Smooth muscle cell (in vitro differentiated cells): ENCODE measurements around the gene GAL3ST2. TPM values are rescaled to one million over a fixed set of nuclear protein-coding genes. Genes with fewer than 3 reads are reported as not detected.

Experiments
- DNase-seq: peaks from one replicate; lab custom pipeline; 2025; ENCODE audit not compliant: unreplicated experiment; lab: John Stamatoyannopoulos, UW
- H2AFZ ChIP-seq: fragments of 200-600 bp; sonication (generic); 2 replicates; pipeline ENCODE4 v1.6.0; 2016; ENCODE audit warnings: antibody characterized with exemption, low read depth, mild to moderate bottlenecking
- H3F3A ChIP-seq: fragments of 200-600 bp; sonication (generic); 2 replicates; pipeline ENCODE4 v1.6.0; 2017; ENCODE audit warnings: antibody characterized with exemption, low read depth
- H3K27ac ChIP-seq: fragments of 200-600 bp; sonication (generic); 2 replicates; pipeline ENCODE4 v1.5.1; 2016; ENCODE audit warnings: low read depth, mild to moderate bottlenecking
- H3K27me3 ChIP-seq: fragments of 200-600 bp; sonication (generic); 2 replicates; pipeline ENCODE4 v1.6.1; 2016; ENCODE audit warnings: low read depth, mild to moderate bottlenecking
- H3K36me3 ChIP-seq: fragments of 200-600 bp; sonication (generic); 2 replicates; pipeline ENCODE4 v1.5.1; 2016; ENCODE audit warnings: low read depth
- H3K4me1 ChIP-seq: fragments of 200-600 bp; sonication (generic); 2 replicates; pipeline ENCODE4 v1.5.1; 2016; ENCODE audit warnings: low read depth
- H3K4me2 ChIP-seq: fragments of 200-600 bp; sonication (generic); 2 replicates; pipeline ENCODE4 v1.6.0; 2016; ENCODE audit warnings: mild to moderate bottlenecking
- H3K4me3 ChIP-seq: fragments of 200-600 bp; sonication (generic); 2 replicates; pipeline ENCODE4 v1.5.1; 2016; ENCODE audit warnings: mild to moderate bottlenecking
- H3K79me2 ChIP-seq: fragments of 200-600 bp; sonication (generic); 2 replicates; pipeline ENCODE4 v1.6.0; 2016; ENCODE audit warnings: low read depth, mild to moderate bottlenecking
- H3K9ac ChIP-seq: fragments of 200-600 bp; sonication (generic); 2 replicates; pipeline ENCODE4 v1.6.0; 2016; ENCODE audit warnings: low read depth
- H3K9me3 ChIP-seq: fragments of 200-600 bp; sonication (generic); replicated peaks from 2 replicates; pipeline ENCODE4 v1.5.1; 2016; ENCODE audit warnings: low read depth
- H4K20me1 ChIP-seq: fragments of 200-600 bp; sonication (generic); 2 replicates; pipeline ENCODE4 v1.6.0; 2016; ENCODE audit warnings: low read depth
- CTCF ChIP-seq: fragments of 200-600 bp; sonication (generic); IDR thresholded peaks from 2 replicates; pipeline ENCODE4 v1.5.1; 2017; ENCODE audit warnings: borderline replicate concordance, mild to moderate bottlenecking, antibody characterized with exemption; ENCODE audit not compliant: insufficient read depth, poor library complexity, severe bottlenecking
- WGBS: methylation state at CpG from one replicate; pipeline ENCODE4 v1.1.7; 2016; ENCODE audit warnings: low lambda C conversion rate; 5-methylcytosine and 5-hydroxymethylcytosine counted together
- polyA plus RNA-seq: library from polyadenylated mRNA; unstranded; fragments of >200 nt; fragmentation: Nextera tagmentation; extraction: Ambion mirVana; gene quantifications from 2 replicates; pipeline ENCODE4 v1.2.1, GENCODE V29; 2016
- total RNA-seq: library from RNA; depleted of rRNA; stranded (reverse); fragments of >200 nt; gene quantifications from 2 replicates; pipeline ENCODE4 v1.2.3, GENCODE V29; 2014

The GAL3ST2 gene
- total and polyA plus RNA-seq, 2 experiments from 2014 or later: 0.34 TPM; not detected in 1

- Histone ChIP-seq H3K79me2 (no peaks in the 10 kb centered on the region), H3K9ac (no peak overlapping the region), H3K36me3 (no peaks in the 10 kb centered on the region), H3K4me2 (no peak overlapping the region), H3K4me1 (no peaks in the 10 kb centered on the region), H3K27me3 (peaks cover 6% of the 10 kb centered on the region), H3K4me3 (no peak overlapping the region), H2AFZ (no peak overlapping the region), H3K9me3 (no peaks in the 10 kb centered on the region), H3K27ac (no peak overlapping the region), H4K20me1 (no peaks in the 10 kb centered on the region), H3F3A (peaks cover 4% of the 10 kb centered on the region)
- TF ChIP-seq CTCF: no peak
- no peak for DNase-seq
- WGBS: 76% methylated on average over 13 of the region's 13 CpGs
Observed at GRCh38 chr2:241837197-241837965, 60.8 kb downstream of the GAL3ST2 start.

GRCh38 chr2:241841181-241842066 lies 64.8 kb downstream of the GAL3ST2 start:
- Histone ChIP-seq H3K79me2 (no peaks in the 10 kb centered on the region), H3K4me1 (no peaks in the 10 kb centered on the region), H3K4me3 (no peak overlapping the region), H3K27ac (no peak overlapping the region), H2AFZ (no peak overlapping the region), H3K9ac (no peak overlapping the region), H3K9me3 (no peaks in the 10 kb centered on the region), H3K27me3 (peaks cover 6% of the 10 kb centered on the region), H3K36me3 (no peaks in the 10 kb centered on the region), H3K4me2 (no peak overlapping the region), H4K20me1 (no peaks in the 10 kb centered on the region), H3F3A (peaks cover 4% of the 10 kb centered on the region)
- WGBS: 87% methylated on average over 28 of the region's 28 CpGs
- no peak for TF ChIP-seq CTCF
- DNase-seq: no peak

- Histone ChIP-seq H3F3A (peaks cover 4% of the 10 kb centered on the region), H3K4me3 (no peak overlapping the region), H3K27ac (no peak overlapping the region), H3K79me2 (no peaks in the 10 kb centered on the region), H2AFZ (no peak overlapping the region), H3K9me3 (no peaks in the 10 kb centered on the region), H4K20me1 (no peaks in the 10 kb centered on the region), H3K9ac (no peak overlapping the region), H3K36me3 (no peaks in the 10 kb centered on the region), H3K4me2 (no peak overlapping the region), H3K4me1 (no peaks in the 10 kb centered on the region), H3K27me3 (peaks cover 3% of the 10 kb centered on the region)
- WGBS: 87% methylated on average over 10 of the region's 11 CpGs
- TF ChIP-seq CTCF: no peak
- no peak for DNase-seq
Observed at GRCh38 chr2:241842067-241842415, 65.4 kb downstream of the GAL3ST2 start.
